VCaP (cell line): ENCODE data around the gene PLA2G7.

Source experiments
- H3K27ac ChIP-seq: fragments of 450-650 bp; 2 replicates; pipeline ENCODE4 v1.5.1; 2017
- CTCF ChIP-seq: fragments of 450-650 bp; conservative IDR thresholded peaks from 2 replicates; pipeline ENCODE4 v1.5.1; 2017; ENCODE audit warnings: mild to moderate bottlenecking, moderate library complexity

The PLA2G7 gene

GRCh38 chr6:46690911-46691451 lies 44.2 kb downstream of the PLA2G7 start:
- no peak overlapping the region for H3K27ac ChIP-seq
- TF ChIP-seq CTCF = no peak

GRCh38 chr6:46690141-46690755 lies 44.9 kb downstream of the PLA2G7 start:
- H3K27ac ChIP-seq = no peak overlapping the region
- TF ChIP-seq CTCF = no peak

DNA sequence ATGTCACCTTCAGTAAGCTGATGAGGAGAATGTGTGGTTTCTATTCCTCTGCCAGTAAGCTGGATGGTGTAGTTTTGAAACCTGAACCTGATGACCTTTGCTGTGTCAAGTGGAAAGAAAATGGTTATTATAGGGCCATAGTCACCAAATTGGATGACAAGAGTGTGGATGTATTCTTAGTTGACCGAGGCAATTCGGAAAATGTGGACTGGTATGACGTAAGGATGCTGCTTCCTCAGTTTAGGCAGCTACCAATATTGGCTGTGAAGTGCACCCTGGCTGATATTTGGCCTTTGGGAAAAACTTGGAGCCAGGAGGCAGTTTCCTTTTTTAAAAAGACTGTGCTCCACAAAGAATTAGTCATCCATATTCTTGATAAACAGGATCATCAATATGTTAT lies 45.5 kb downstream of the PLA2G7 start:
- TF ChIP-seq CTCF = no peak

GRCh38 chr6:46688966-46689335 lies 46.2 kb downstream of the PLA2G7 start:
- TF ChIP-seq CTCF = no peak
- no peak overlapping the region for H3K27ac ChIP-seq

More for the DNA sequence above, 45.5 kb downstream of the PLA2G7 start:
- no peak overlapping the region for H3K27ac ChIP-seq

GRCh38 chr6:46688117-46688965 lies 46.8 kb downstream of the PLA2G7 start:
- TF ChIP-seq CTCF = no peak
- H3K27ac ChIP-seq = no peak overlapping the region

- TF ChIP-seq CTCF = no peak
These were observed 47.5 kb downstream of the PLA2G7 start, which contains the start of gene TDRD6 for GRCh38 chr6:46687619-46688097. TSS of gene TDRD6 (plus strand) at chr6:46687885. CDS start at chr6:46688129, 244 bp downstream.

GRCh38 chr6:46684771-46685170 lies 50.4 kb downstream of the PLA2G7 start:
- TF ChIP-seq CTCF = no peak
- H3K27ac ChIP-seq = no peak overlapping the region

More at GRCh38 chr6:46687619-46688097, 47.5 kb downstream of the PLA2G7 start, which contains the start of gene TDRD6:
- H3K27ac ChIP-seq = no peak within 1 kb of the TSS
